Activated T-cell treated with anti-CD3 and anti-CD28 coated beads, Interleukin-2, amount 50 U/mL, for 48 hours (primary cell): ENCODE measurements around the gene PITPNM3.
"Not testable (repeated sequence)": the region's sequence is repeated elsewhere in the genome, so short reads cannot be mapped to it uniquely, and the experiment has no call there.

Experiments used
- DNase-seq, 2 experiments: peaks; one replicate each; pipeline ENCODE4 v3.0.0-alpha.2; 2020

The PITPNM3 gene

GRCh38 chr17:6497496-6498221 lies 58.7 kb downstream of the PITPNM3 start:
- DNase-seq, result peak in 1 of 2 experiments; percentile 3

GRCh38 chr17:6496640-6497441 lies 59.5 kb downstream of the PITPNM3 start:
- no peak for DNase-seq

- peak; percentile 22 to 30 for DNase-seq
These were observed 60.3 kb downstream of the PITPNM3 start for GRCh38 chr17:6496116-6496481.

- no peak for DNase-seq
These were observed 60.8 kb downstream of the PITPNM3 start for GRCh38 chr17:6495450-6496115.

- no peak for DNase-seq
These were observed 62.0 kb downstream of the PITPNM3 start for GRCh38 chr17:6494239-6494941.

GRCh38 chr17:6492892-6493674 lies 63.3 kb downstream of the PITPNM3 start:
- no peak for DNase-seq

GRCh38 chr17:6491071-6491700 lies 65.2 kb downstream of the PITPNM3 start:
- DNase-seq, result no peak

GRCh38 chr17:6489016-6489550 lies 67.3 kb downstream of the PITPNM3 start:
- DNase-seq, result no peak

GRCh38 chr17:6488008-6488539 lies 68.3 kb downstream of the PITPNM3 start:
- no peak for DNase-seq

GRCh38 chr17:6487251-6488007 lies 68.9 kb downstream of the PITPNM3 start:
- DNase-seq, result no peak

GRCh38 chr17:6485646-6486412 lies 70.5 kb downstream of the PITPNM3 start:
- no peak for DNase-seq

- no peak for DNase-seq
These were observed 72.8 kb downstream of the PITPNM3 start for GRCh38 chr17:6483507-6483906.

GRCh38 chr17:6482796-6483195 lies 73.6 kb downstream of the PITPNM3 start:
- not testable (repeated sequence) for DNase-seq

GRCh38 chr17:6482105-6482455 lies 74.3 kb downstream of the PITPNM3 start:
- no peak for DNase-seq

GRCh38 chr17:6480303-6480675 lies 76.1 kb downstream of the PITPNM3 start:
- no peak for DNase-seq

- DNase-seq, result no peak
These were observed 76.6 kb downstream of the PITPNM3 start for GRCh38 chr17:6479622-6480302.

- DNase-seq, result no peak
These were observed 77.9 kb downstream of the PITPNM3 start for GRCh38 chr17:6478486-6478885.

- DNase-seq, result no peak
These were observed 78.4 kb downstream of the PITPNM3 start for GRCh38 chr17:6477831-6478383.

GRCh38 chr17:6476810-6477179 lies 79.6 kb downstream of the PITPNM3 start:
- DNase-seq, result no peak
